ENCODE measurements around the gene CCL5. TPM values are rescaled to one million over a fixed set of nuclear protein-coding genes. Genes with fewer than 3 reads are reported as not detected.

The CCL5 gene
- polyA plus RNA-seq, 2 of the 4 experiments (the other 2 are of a cell fraction): 0.12 to 0.31 TPM

GRCh38 chr17:35914354-35914753, 34.2 kb upstream of the CCL5 start (continued):
- no peak for TF ChIP-seq ZFP36 (IDR thresholded peaks at IDR 0.05; ENCODE audit: borderline replicate concordance, partially characterized antibody)

- H3K4me2 ChIP-seq: no peak overlapping the region
- CTCF ChIA-PET: interaction anchor here (0.7 to 1.5 kb wide), 5 partner anchors 10 to 56 kb away, joined by 3 to 5 read pairs (median 3); no protein-coding TSS in a partner anchor
- H3K4me1 ChIP-seq: no peaks in the 10 kb centered on the region
- TF ChIP-seq MYC (IDR thresholded peaks at IDR 0.05; ENCODE audit: borderline replicate concordance, low read length) (no peak), FOXS1 (CRISPR knock-in tag; IDR thresholded peaks at IDR 0.05) (no peak), TP53 (CRISPR knock-in tag; IDR thresholded peaks at IDR 0.05) (no peak), BCL3 (IDR thresholded peaks at IDR 0.05) (no peak), EHMT2 (IDR thresholded peaks at IDR 0.05; ENCODE audit: low read depth) (no peak), HDAC2 (IDR thresholded peaks at IDR 0.05) (no peak), RCOR1 (IDR thresholded peaks at IDR 0.05; ENCODE audit: low read depth, low read length) (no peak), HEYL (CRISPR knock-in tag; IDR thresholded peaks at IDR 0.05) (no peak), CBX8 (IDR thresholded peaks at IDR 0.05) (no peak), KDM5A (IDR thresholded peaks at IDR 0.05) (no peak), ZC3H11A (IDR thresholded peaks at IDR 0.05) (no peak), HOXB5 (CRISPR knock-in tag; IDR thresholded peaks at IDR 0.05) (no peak), ZFP36 (IDR thresholded peaks at IDR 0.05; ENCODE audit: borderline replicate concordance, partially characterized antibody) (no peak), EHF (CRISPR knock-in tag; IDR thresholded peaks at IDR 0.05) (no peak), CHD4 (IDR thresholded peaks at IDR 0.05; ENCODE audit: borderline replicate concordance) (no peak)
- ATAC-seq: no peak
- H3K4me3 ChIP-seq: no peak overlapping the region
- 30% methylated on average over 4 of the region's 4 CpGs for WGBS (ENCODE audit: missing lambda C conversion rate)
- POLR2A ChIA-PET: no interaction called here
- FAIRE-seq: no peak
- DNase-seq (ENCODE audit: low read depth in 1 of 2, low spot score in 1 of 2): no peak
- H3K9me3 ChIP-seq: 0 out of 3 replicates have a peak, but pooled peaks cover 3% of the 10 kb centered on the region
- H3K27ac ChIP-seq: no peak overlapping the region
Observed at GRCh38 chr17:35913609-35914008, 33.4 kb upstream of the CCL5 start.

- WGBS (ENCODE audit: missing lambda C conversion rate): 38% methylated on average over 2 of the region's 2 CpGs
- FAIRE-seq: no peak
- Histone ChIP-seq H3K27ac (no peak overlapping the region), H3K9me3 (0 out of 3 replicates have a peak, but pooled peaks cover 3% of the 10 kb centered on the region), H3K4me1 (no peaks in the 10 kb centered on the region), H3K4me2 (no peak overlapping the region), H3K4me3 (no peak overlapping the region)
- ChIA-PET POLR2A (no interaction called here), CTCF (interaction anchor here (1.2 to 2.3 kb wide), 3 partner anchors 9 to 56 kb away, joined by 3 to 6 read pairs (median 3); no protein-coding TSS in a partner anchor)
- DNase-seq (ENCODE audit: low read depth in 1 of 2, low spot score in 1 of 2): no peak
- no peak for ATAC-seq
- no peak for TF ChIP-seq FOSL2 (IDR thresholded peaks at IDR 0.05)
- no peak for TF ChIP-seq FOSL2 (CRISPR knock-in tag; IDR thresholded peaks at IDR 0.05)
- TF ChIP-seq ZC3H11A (IDR thresholded peaks at IDR 0.05): no peak
- no peak for TF ChIP-seq BHLHE40 (IDR thresholded peaks at IDR 0.05; ENCODE audit: low read depth, low read length)
- no peak for TF ChIP-seq JUN (IDR thresholded peaks at IDR 0.05)
- no peak for TF ChIP-seq MAZ (IDR thresholded peaks at IDR 0.05; ENCODE audit: borderline replicate concordance, low read depth, low read length)
- TF ChIP-seq EHF (CRISPR knock-in tag; IDR thresholded peaks at IDR 0.05): no peak
- TF ChIP-seq HOXA7 (CRISPR knock-in tag; IDR thresholded peaks at IDR 0.05): no peak
- TF ChIP-seq MYC (IDR thresholded peaks at IDR 0.05; ENCODE audit: borderline replicate concordance, low read length): no peak
- no peak for TF ChIP-seq ZSCAN20 (CRISPR knock-in tag; IDR thresholded peaks at IDR 0.05)
- TF ChIP-seq CEBPB (IDR thresholded peaks at IDR 0.05): no peak
- TF ChIP-seq POLR2A (IDR thresholded peaks at IDR 0.05; ENCODE audit: low read length): no peak
- no peak for TF ChIP-seq HOXB13 (CRISPR knock-in tag; IDR thresholded peaks at IDR 0.05; ENCODE audit: low read depth)
- TF ChIP-seq FOSB (CRISPR knock-in tag; IDR thresholded peaks at IDR 0.05): no peak
- TF ChIP-seq E2F6 (IDR thresholded peaks at IDR 0.05; ENCODE audit: borderline replicate concordance, low read depth): no peak
- TF ChIP-seq RAD21 (conservative IDR thresholded peaks at IDR 0.05 in 1 of 2, IDR thresholded peaks at IDR 0.05 in 1 of 2): no peak
- TF ChIP-seq HOXB5 (CRISPR knock-in tag; IDR thresholded peaks at IDR 0.05): no peak
- no peak for TF ChIP-seq USF2 (IDR thresholded peaks at IDR 0.05)
- no peak for TF ChIP-seq ESRRA (IDR thresholded peaks at IDR 0.05; ENCODE audit: borderline replicate concordance, low read length)
Observed at GRCh38 chr17:35912942-35913341, 32.8 kb upstream of the CCL5 start.

Data from A549 (cell line).